HL-60/S4 (cell line): Measurements from ENCODE around the gene SSC4D.
"Not testable (repeated sequence)": the region's sequence is repeated elsewhere in the genome, so short reads cannot be mapped to it uniquely, and the experiment has no call there.

Experiments used
- in situ Hi-C: fragments of 300-500 bp; cut with MboI; formaldehyde crosslinking; loops from 2 replicates; pipeline ENCODE4 v1.14.3; 2022; ENCODE audit warnings: low sequenced_read_pairs

SSC4D gene

DNA sequence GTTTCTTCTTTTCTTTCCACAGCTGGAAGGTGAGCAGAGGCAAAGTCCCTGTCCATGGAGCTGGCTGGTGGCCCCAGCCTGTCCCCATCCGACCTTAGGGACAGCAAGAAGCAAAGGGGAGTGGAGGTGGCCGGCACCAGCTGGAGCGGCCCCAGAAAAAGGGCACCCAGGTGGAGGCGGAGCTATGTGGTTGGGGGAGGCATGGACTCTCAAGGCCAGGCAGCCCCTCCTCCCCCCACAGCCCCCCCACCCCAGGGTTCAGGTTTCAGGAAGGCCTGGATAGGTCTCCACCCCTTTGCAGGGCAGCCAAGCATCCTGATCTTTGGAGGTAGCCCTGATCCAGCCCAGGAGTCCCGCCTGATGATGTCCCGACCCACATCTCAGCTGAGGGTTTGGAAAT lies at the start of gene SSC4D:
Gene SSC4D, minus strand, starts transcription at position 161 of the 400 bp plus-strand sequence. CDS start 5,258 bp downstream, outside the sequence.
- in situ Hi-C loops: no loop called here

DNA sequence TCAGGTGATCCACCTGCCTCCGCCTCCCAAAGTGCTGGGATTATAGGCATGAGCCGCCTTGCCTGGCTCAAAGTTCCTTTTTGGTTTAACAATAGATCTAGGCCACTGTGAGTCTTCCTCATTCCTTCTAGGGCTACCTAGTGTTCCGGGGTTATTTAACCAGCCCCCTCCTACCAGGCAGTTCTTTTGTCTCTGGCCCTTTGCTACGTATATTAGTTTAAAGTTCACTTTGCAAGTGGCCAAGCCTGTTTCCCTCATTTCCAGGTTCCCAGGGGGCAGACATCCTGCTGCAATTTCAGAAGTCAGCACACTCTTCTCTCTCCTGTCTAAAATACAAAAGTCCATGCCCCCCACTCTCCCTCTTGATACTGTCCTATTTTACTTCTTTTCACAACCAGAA lies 49.0 kb upstream of the SSC4D start:
- in situ Hi-C loops: not testable (repeated sequence)

- in situ Hi-C loops: not testable (repeated sequence)
Observed at GRCh38 chr7:76457017-76457416, 47.5 kb upstream of the SSC4D start.

- in situ Hi-C loops: not testable (repeated sequence)
Observed at GRCh38 chr7:76445577-76446008, 36.1 kb upstream of the SSC4D start.

DNA sequence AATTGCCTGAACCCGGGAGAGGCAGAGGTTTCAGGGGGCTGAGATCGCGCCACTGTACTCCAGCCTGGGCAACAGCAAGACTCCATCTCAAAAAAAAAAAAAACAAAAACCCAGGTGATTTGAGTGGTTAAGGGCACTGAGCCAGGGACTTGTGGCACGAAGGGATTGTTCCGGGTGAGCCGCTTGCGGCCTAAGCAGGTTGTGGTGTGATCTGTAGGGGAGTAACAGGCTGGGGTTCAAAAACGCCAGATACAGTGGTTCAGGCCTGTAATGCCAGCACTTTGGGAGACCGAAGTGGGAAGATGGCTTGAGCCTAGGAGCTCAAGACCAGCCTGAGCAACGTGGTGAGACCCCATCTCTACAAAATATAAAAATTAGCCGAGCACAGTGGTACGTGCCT lies 34.3 kb upstream of the SSC4D start:
- in situ Hi-C loops: not testable (repeated sequence)

- in situ Hi-C loops: not testable (repeated sequence)
Observed at GRCh38 chr7:76442664-76443446, 33.4 kb upstream of the SSC4D start.

DNA sequence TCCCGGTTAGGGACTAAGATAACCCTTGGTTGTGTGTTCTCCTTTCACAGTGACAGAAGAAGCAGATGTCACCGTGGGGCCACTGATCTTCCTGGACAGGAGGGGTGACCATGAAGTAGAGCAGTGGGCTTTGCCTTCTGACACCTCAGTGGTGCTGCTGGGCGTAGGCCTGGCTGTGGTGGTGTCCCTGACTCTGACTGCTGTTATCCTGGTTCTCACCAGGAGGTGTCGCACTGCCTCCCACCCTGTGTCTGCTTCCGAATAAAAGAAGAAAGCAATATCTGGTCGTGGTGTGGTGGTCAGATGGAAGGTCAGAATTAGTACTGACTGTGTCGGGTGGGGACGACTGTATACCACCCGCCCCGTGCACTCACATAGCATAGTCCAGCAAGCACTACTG lies 32.3 kb upstream of the SSC4D start:
- in situ Hi-C loops: not testable (repeated sequence)

- in situ Hi-C loops: not testable (repeated sequence)
Observed at GRCh38 chr7:76440404-76440803, 30.9 kb upstream of the SSC4D start.

DNA sequence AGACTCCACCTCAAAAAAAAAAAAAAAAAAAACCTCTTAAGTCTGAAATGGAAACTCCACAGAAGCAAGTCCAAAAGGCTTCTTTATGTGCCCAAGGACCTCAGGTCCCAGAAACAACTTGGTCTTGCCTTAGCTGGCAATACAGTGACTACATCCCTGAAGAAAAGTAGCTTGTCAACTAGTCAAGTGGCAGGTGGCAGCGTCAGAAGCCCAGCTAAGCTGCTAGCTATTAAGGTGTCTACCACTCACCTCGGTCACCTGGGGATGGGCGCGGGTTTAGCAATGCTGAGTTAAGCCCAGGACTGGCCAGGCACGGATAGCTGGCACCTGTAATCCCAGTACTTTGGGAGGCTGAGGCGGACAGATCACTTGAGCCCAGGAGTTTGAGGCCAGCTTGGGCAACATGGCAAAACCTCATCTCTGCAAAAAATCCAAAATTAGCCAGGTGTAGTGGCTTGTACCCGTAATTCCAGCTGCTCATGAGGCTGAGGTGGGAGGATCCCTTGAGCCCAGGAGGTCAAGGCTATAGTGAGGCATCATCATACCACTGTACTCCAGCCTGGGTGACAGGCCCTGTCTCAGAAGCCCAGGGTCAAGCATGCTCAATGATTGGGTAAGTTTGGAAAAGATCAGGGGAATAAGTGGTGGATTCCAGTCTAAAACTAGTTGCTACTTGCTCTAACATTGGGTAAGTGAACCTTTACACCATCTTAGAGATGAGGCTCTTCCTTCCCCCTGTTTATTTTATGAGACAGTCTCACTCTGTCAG lies 29.8 kb upstream of the SSC4D start:
- in situ Hi-C loops: not testable (repeated sequence)

- in situ Hi-C loops: not testable (repeated sequence)
Observed at GRCh38 chr7:76437873-76438272, 28.4 kb upstream of the SSC4D start.

DNA sequence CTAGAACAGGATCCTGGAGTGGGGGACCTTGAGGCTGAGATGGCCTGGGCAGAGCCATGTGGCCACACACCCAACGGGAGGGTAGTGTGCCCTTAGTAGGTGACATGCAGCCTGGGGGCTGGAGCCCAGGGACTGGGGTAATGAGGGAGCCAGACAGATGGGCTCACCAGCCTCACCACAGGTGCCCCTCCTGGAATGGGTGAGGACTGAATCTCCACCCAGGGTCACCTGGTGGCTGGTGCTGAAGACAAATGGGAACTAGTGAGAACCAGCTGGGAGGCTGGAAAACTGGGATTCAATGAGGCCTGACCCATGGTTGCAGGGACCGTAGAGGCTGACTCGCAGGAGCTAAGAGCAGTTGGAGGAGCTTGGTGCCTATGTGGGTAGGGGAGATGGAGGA lies 21.3 kb upstream of the SSC4D start:
- in situ Hi-C loops: no loop called here

- in situ Hi-C loops: no loop called here
Observed at GRCh38 chr7:76430211-76430610, 20.7 kb upstream of the SSC4D start.

DNA sequence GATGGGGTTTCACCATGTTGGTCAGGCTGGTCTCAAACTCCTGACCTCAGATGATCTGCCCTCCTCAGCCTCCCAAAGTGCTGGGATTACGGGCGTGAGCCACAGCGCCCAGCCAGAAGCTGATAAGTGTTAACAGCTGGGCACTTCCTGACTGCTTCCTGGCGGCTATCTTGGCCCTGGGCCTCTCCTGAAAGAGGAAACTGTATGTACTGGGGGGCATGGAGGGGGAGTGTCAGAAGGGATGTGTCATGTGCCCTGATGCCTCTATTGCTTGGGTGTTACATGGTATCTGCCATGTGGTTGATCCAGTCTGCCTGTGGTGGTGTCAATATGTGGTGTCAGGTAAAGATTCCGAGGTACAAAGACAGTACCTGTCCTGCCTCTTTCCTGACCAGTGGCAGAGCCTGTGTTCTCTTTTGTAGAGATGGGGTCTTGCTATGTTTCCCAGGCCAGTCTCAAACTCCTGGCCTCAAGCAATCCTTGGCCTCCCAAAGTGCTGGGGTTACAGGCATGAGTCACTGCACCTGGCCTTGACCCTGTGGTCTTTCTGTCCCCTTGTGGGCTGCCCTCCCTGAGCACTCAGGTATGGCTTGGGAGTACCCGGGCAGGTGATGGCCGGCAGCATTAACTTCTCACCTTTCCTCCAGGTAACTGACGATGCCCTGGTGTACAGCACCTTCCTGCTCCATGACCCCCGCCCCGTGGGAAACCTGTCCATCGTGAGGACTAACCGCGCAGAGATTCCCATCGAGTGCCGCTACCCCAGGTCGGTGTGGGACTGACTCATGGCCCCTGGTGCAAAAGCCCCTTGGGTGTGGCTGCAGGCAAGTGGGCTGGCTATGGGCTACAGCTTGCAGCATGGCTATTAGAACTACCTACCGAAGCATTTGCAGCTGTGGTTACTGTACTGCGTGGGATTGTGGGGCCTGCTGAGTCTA lies 19.6 kb upstream of the SSC4D start:
- in situ Hi-C loops: no loop called here

DNA sequence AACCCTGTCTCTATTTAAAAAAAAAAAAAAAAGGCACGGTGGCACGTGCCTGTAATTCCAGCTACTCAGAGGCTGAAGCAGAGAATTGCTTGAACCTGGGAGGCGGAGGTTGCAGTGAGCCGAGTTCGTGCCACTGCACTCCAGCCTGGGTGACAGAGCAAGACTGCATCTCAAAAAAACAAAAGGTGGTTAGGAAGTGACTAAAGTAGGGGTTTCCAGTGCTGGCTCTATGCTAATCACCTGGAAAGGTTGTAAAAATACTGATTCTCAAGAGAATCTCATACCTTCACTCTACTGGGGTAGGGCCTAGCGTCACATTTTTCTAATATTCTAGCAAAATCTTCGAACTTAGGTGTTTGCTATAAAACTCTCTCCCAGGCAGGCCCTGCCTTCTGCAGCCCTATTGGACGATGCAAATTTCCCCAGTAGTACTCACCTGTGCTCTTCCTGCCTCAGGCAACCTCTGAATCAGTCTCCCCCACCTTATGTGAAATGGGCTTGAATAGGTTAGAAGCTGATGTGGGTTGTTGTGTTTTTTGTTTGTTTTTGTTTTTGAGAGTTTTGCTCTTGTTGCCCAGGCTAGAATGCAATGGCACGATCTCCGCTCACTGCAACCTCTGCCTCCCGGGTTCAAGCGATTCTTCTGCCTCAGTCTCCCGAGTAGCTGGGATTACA lies 18.8 kb upstream of the SSC4D start:
- in situ Hi-C loops: no loop called here

GRCh38 chr7:76427635-76428034 lies 18.1 kb upstream of the SSC4D start:
- in situ Hi-C loops: no loop called here

DNA sequence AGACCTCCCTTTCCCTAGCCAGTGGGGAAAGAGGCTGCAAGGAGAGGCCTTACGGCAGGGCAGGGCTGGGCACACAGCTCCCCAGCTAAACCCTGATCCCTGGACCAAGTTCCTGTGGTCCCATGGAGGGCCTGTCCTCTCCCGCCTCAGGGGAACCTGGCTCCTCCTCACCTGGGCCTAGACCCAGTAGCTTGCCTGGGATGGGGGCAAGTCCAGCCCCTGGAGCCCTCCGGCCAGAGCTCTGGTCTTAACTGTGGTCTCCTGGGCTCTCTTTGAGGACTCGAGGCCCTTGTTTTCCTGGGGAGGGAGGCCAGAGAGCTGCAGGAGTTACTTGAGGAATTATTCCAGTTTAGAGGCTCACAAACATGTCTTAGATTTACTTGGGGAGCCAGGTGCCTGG lies 16.7 kb upstream of the SSC4D start:
- in situ Hi-C loops: no loop called here

DNA sequence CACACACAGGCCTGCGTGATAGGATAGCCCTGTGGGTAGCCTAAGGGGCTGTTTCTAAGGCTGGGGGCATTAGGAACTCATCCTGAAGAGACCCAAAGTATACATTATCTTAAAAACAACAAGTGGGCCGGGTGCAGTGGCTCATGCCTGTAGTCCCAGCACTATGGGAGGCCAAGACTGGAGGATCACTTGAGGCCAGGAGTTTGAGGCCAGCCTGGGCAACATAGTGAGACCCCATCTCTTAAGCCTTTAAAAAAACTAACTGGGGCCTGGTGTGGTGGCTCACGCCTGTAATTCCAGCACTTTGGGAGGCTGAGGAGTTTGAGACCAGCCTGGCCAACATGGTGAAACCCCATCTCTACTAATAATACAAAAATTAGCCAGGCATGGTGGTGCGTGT lies 16.1 kb upstream of the SSC4D start:
- in situ Hi-C loops: not testable (repeated sequence)

DNA sequence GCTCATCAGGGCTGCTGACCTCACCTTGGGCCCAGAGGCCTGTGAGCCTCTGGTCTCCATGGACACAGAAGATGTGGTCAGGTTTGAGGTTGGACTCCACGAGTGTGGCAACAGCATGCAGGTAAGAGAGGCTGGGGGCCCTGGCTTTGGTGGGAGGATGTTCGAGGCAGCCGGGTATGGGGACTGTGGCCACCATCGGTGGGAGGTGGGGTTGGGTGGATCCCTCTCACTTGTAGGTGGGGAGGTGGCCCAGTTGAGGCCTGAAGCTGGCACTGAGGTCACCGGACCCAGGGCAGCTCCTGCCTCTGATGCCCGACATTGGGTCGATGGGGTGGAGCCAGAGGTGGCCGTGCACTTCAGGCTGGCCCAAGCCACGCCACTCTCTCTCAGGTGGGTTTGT lies 15.7 kb upstream of the SSC4D start:
- in situ Hi-C loops: no loop called here

GRCh38 chr7:76424413-76425111 lies 15.1 kb upstream of the SSC4D start, which contains the start of gene ZP3:
TSS of gene ZP3 (plus strand) at chr7:76424950. CDS start at chr7:76424965, 15 bp downstream.
- in situ Hi-C loops: no loop called here
